HFF-Myc (cell line): ENCODE measurements around the gene SERPINB11.
A peak's percentile ranks its signal among the peaks of the same experiment; 100 is the strongest.

Experiments
- DNase-seq: peaks from one replicate; pipeline ENCODE4 v3.0.0-alpha.2; 2011; ENCODE audit warnings: low read depth; ENCODE audit errors: extremely low read depth
- H3K4me3 ChIP-seq: replicated peaks from 2 replicates; pipeline ENCODE4 v1.5.1; 2011; ENCODE audit warnings: low read depth, mild to moderate bottlenecking, control low read depth, low read length
- TF ChIP-seq, protein P1 (sequence below): IDR thresholded peaks from 2 replicates; pipeline ENCODE4 v1.5.1; 2012; ENCODE audit warnings: mild to moderate bottlenecking, low read depth, low read length, control low read depth; ENCODE audit errors: missing control alignments

SERPINB11 gene

DNA sequence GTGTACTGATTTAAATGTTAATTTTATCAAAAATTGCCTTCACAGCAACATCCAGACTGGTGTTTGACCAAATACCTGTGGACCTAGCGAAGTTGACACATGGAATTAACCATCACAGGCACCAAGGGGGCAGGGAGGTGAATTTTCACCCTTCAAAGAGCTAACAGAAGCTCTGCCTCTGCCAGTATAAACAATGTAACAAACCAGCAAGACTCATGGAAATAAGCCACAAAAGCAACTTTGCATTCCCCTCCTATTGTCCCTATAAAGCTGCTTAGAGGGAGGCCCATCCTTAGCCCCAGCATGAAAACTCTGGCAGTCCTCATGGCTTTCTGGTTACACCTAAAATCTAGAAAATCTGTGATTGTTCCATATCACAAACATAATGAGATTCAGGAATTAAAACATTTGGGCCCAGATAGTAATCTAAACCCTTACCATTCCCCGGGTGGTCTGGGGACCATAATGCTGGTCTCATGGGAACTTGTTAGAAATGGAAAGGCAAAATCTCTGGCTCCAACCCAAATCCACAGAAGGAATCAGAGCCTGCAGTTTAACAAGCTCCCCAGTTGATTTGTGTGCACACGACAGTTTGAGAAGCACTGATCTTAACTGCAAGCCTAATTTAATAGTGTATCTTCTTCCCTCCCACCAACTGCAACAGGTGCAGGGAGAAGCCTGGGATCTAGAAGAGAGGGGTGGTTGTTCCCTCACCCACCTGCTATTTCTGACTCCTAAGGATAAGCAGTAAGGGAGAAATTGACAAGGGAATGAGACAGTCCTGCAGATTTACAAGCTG is 23.1 kb downstream of the SERPINB11 start:
- H3K4me3 ChIP-seq, result no peak overlapping the region
- TF ChIP-seq, protein P1, sequence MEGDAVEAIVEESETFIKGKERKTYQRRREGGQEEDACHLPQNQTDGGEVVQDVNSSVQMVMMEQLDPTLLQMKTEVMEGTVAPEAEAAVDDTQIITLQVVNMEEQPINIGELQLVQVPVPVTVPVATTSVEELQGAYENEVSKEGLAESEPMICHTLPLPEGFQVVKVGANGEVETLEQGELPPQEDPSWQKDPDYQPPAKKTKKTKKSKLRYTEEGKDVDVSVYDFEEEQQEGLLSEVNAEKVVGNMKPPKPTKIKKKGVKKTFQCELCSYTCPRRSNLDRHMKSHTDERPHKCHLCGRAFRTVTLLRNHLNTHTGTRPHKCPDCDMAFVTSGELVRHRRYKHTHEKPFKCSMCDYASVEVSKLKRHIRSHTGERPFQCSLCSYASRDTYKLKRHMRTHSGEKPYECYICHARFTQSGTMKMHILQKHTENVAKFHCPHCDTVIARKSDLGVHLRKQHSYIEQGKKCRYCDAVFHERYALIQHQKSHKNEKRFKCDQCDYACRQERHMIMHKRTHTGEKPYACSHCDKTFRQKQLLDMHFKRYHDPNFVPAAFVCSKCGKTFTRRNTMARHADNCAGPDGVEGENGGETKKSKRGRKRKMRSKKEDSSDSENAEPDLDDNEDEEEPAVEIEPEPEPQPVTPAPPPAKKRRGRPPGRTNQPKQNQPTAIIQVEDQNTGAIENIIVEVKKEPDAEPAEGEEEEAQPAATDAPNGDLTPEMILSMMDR, result no peak

GRCh38 chr18:63730773-63731172 is 28.0 kb downstream of the SERPINB11 start:
- TF ChIP-seq, protein P1, result no peak
- no peak for DNase-seq
- H3K4me3 ChIP-seq, result no peak overlapping the region

More for the DNA sequence above, 23.1 kb downstream of the SERPINB11 start:
- DNase-seq, result no peak

DNA sequence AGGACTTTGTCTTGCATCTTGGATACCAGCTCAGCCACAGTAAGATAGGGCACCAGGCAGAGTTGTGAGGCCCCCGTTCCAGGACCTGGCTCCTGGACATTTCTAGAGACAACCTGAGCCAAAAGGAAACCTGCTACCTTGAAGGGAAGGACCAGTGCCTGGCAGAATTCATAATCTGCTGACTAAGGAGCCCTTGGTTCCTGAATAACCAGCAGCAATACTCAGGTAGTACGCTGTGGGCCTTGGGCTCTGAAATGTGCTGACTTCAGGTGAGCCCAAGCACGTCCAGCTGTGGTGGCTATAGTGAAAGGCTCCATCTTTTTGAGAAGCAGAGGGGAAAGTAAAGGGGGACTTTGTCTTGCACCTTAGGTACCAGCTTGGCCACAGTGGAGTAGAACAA is 28.5 kb downstream of the SERPINB11 start:
- TF ChIP-seq, protein P1, result no peak
- DNase-seq, result no peak
- H3K4me3 ChIP-seq, result no peak overlapping the region

DNA sequence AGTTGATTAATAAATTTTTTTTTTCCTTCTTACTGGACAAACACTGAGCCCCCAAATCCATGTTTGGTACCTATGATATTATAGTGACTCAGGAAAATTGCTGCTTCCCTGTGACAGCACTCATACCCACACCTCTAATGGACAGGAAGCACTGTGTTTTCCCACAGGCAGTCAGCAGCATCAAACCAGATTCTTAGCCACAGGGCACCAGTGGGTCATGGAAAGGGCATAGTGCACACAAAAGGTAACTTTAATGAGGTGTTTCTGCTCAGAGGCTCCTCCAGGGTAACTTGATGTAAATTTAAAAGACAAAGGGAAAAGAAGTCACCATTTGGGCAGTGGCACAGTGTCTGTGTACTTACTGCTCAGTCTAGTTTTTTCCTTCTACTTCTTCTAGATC is 34.1 kb downstream of the SERPINB11 start:
- peak; percentile 26 for DNase-seq
- H3K4me3 ChIP-seq, result no peak overlapping the region
- TF ChIP-seq, protein P1, result no peak

- TF ChIP-seq, protein P1, result peak; percentile 29
- no peak for DNase-seq
- H3K4me3 ChIP-seq, result no peak overlapping the region
Observed at GRCh38 chr18:63741769-63742168, 39.0 kb downstream of the SERPINB11 start.

- DNase-seq, result no peak
- TF ChIP-seq, protein P1, result no peak
- H3K4me3 ChIP-seq, result no peak overlapping the region
Observed at GRCh38 chr18:63747006-63747405, 44.2 kb downstream of the SERPINB11 start.
